Measurements from ENCODE around the gene ZNF654.

Gene ZNF654

DNA sequence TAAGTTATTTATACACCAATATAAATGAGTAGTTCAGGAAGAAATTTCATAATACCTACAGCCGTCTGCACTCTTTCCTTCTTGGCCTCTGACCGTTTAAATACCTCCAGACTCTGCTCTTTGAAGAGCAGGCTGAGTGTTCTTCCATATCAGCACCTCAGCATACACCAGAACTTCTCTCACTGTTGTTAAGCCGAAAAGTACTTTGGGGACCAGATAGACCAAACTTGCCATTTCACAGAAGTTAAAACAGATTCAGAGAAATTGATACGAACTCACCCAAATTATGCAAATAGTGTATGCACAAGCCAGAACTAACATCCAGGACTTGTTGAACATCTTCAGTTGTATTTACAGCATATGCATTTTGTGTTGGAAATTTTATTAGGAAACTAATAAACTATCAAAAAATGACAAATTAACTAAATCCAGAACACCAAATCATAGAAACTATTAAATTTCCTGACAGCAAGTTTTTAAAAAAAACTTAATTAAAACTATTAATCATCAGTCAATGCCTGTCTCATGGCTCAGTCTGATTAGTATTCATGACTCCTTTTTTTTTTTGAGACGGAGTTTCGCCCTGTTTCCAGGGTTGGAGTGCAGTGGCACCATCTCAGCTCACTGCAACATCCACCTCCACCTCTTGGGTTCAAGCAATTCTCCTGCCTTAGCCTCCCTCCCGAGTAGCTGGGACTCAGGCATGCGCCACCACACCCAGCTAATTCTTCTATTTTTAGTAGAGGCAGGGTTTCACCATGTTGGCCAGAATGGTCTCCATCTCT lies 24.4 kb upstream of the ZNF654 start:
- no peak overlapping the region for H3K9ac ChIP-seq (ENCODE audit: low read depth, low read length)
- no peaks in the 10 kb centered on the region for H3K27me3 ChIP-seq (ENCODE audit: insufficient read depth, low read length)
- H3K36me3 ChIP-seq (ENCODE audit: insufficient read depth, low read depth, low read length) = no peaks in the 10 kb centered on the region
- no peaks in the 10 kb centered on the region for H3K4me1 ChIP-seq (ENCODE audit: insufficient read depth, low read length)
- no peaks in the 10 kb centered on the region for H3K9me3 ChIP-seq (ENCODE audit: insufficient read depth, low read depth, low read length)
- H3K27ac ChIP-seq (ENCODE audit: low read length) = no peak overlapping the region
- H3K4me3 ChIP-seq (ENCODE audit: low read length) = no peak overlapping the region

DNA sequence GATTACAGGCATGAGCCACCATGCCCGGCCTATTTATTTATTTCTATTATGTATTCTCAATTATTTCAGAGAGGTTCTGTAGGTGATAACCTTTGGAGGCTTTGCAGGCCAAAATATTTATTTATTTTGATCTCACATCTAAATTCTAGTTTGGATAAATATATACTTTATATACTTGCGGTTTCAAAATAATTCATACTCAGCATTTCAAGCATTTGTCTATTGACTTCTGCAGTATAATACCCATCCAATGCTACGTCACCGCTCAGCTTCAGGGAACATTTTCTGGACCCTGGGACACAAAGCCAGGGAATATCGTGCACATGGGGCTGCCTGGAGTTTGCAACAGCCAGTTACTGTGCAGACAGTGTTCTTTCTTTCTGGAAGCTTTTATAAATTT lies 22.8 kb upstream of the ZNF654 start:
- H3K36me3 ChIP-seq (ENCODE audit: insufficient read depth, low read depth, low read length) = no peaks in the 10 kb centered on the region
- H3K9ac ChIP-seq (ENCODE audit: low read depth, low read length) = no peak overlapping the region
- H3K4me1 ChIP-seq (ENCODE audit: insufficient read depth, low read length) = no peaks in the 10 kb centered on the region
- no peaks in the 10 kb centered on the region for H3K9me3 ChIP-seq (ENCODE audit: insufficient read depth, low read depth, low read length)
- no peaks in the 10 kb centered on the region for H3K27me3 ChIP-seq (ENCODE audit: insufficient read depth, low read length)
- H3K27ac ChIP-seq (ENCODE audit: low read length) = no peak overlapping the region
- no peak overlapping the region for H3K4me3 ChIP-seq (ENCODE audit: low read length)

DNA sequence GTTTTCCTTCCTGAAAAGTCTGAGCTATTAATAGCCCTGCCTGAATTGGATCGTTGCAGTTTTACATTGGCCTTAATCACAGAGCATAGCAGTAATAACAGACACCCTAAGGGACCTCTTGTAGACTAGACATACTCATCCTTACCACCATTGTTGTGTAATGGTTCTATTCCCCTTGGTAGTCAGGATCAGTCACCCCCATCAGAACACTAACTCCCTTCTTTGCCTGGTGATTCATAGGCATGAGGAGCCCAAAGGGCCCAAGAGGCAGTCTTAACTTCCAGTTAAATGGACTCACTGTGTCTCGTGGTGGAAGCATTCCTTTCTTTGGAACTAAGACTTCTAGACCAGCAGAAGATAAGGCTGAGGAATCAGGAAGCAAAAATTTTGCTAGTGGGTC lies 20.5 kb upstream of the ZNF654 start:
- no peak overlapping the region for H3K27ac ChIP-seq (ENCODE audit: low read length)
- H3K4me1 ChIP-seq (ENCODE audit: insufficient read depth, low read length) = no peaks in the 10 kb centered on the region
- no peak overlapping the region for H3K4me3 ChIP-seq (ENCODE audit: low read length)
- H3K27me3 ChIP-seq (ENCODE audit: insufficient read depth, low read length) = no peaks in the 10 kb centered on the region
- no peaks in the 10 kb centered on the region for H3K9me3 ChIP-seq (ENCODE audit: insufficient read depth, low read depth, low read length)
- H3K9ac ChIP-seq (ENCODE audit: low read depth, low read length) = no peak overlapping the region
- H3K36me3 ChIP-seq (ENCODE audit: insufficient read depth, low read depth, low read length) = no peaks in the 10 kb centered on the region

DNA sequence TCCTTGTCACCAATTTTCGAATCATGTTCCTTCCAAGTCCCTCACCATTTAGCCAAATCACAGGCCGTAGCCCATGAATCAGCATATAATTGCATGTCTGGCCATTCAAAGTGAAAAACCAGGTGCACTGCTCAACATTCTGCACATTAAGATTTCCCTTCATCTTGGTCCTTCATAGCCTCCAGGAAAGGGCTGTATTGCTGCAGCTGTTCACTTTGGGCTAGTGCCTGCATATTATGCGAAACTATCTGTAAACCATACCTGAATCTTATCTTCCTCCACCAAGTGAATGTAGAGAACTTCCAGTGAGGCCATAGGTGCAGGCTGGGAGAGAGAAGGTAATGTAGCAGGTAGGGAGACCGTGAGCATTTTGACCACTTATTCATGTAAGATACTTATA lies 18.5 kb upstream of the ZNF654 start:
- Histone ChIP-seq H3K9me3 (ENCODE audit: insufficient read depth, low read depth, low read length) (no peaks in the 10 kb centered on the region), H3K4me1 (ENCODE audit: insufficient read depth, low read length) (no peaks in the 10 kb centered on the region), H3K9ac (ENCODE audit: low read depth, low read length) (no peak overlapping the region), H3K27me3 (ENCODE audit: insufficient read depth, low read length) (no peaks in the 10 kb centered on the region), H3K36me3 (ENCODE audit: insufficient read depth, low read depth, low read length) (no peaks in the 10 kb centered on the region), H3K4me3 (ENCODE audit: low read length) (no peak overlapping the region), H3K27ac (ENCODE audit: low read length) (no peak overlapping the region)

DNA sequence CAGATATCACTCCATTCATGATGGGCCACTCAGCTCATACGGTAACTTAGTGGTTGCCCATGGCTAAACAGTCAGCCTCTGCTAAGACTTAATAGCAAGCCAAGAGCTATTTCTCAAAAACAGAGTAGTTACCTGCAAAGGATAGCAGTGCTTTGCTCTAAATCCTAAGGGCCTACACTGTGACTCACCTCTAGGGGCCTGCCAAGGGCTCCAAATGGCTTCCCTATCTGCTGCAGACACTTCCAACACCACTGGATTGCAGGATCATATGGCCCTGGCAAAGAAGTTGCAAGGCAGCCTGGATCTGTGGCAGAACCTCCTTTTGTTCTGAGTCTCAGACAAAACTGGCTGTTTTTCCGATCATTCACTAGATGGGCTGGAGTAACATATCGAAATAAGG lies 18.1 kb upstream of the ZNF654 start:
- H3K9ac ChIP-seq (ENCODE audit: low read depth, low read length) = no peak overlapping the region
- no peak overlapping the region for H3K4me3 ChIP-seq (ENCODE audit: low read length)
- no peaks in the 10 kb centered on the region for H3K36me3 ChIP-seq (ENCODE audit: insufficient read depth, low read depth, low read length)
- no peaks in the 10 kb centered on the region for H3K9me3 ChIP-seq (ENCODE audit: insufficient read depth, low read depth, low read length)
- H3K27ac ChIP-seq (ENCODE audit: low read length) = no peak overlapping the region
- no peaks in the 10 kb centered on the region for H3K27me3 ChIP-seq (ENCODE audit: insufficient read depth, low read length)
- H3K4me1 ChIP-seq (ENCODE audit: insufficient read depth, low read length) = no peaks in the 10 kb centered on the region

DNA sequence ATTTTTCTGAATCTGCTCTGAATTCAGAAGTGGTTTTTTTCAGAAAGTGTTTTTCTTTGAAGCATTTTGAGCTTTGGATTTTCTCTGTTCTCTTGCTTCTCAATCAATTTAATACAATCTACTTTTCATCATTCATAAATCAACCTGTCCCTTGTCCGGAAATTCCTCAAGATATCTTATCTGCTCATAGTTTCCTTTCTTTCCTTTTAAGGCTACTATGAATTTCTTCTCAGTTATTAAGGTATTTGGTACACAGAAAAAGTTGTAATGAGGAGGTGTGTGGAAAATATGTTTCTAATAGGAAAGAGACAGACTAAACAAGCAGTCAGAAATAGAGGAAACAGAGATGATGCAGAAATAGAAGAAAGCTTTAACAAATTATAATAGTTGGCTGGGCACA lies 14.6 kb upstream of the ZNF654 start:
- H3K4me1 ChIP-seq (ENCODE audit: insufficient read depth, low read length) = no peaks in the 10 kb centered on the region

DNA sequence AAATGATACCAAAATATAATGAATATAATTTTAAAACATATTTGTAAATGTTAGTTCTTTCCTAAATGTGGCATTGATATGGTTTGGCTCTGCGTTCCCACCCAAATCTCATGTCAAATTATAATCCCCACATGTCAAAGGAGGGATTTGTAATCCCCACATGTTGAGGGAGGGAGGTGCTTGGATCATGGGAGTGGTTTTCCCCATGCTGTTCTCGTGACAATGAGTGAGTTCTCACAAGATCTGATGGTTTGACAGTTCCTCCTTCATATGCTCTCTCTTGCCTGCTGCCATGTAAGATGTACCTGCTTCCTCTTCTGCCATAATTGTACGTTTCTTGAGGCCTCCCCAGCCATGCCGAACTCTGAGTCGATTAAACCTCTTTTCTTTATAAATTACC lies 12.3 kb upstream of the ZNF654 start:
- Histone ChIP-seq H3K27ac (ENCODE audit: low read length) (no peak overlapping the region), H3K4me1 (ENCODE audit: insufficient read depth, low read length) (no peaks in the 10 kb centered on the region; the same call in 1 of the 2 replicates), H3K9me3 (ENCODE audit: insufficient read depth, low read depth, low read length) (no peaks in the 10 kb centered on the region), H3K9ac (ENCODE audit: low read depth, low read length) (no peak overlapping the region), H3K36me3 (ENCODE audit: insufficient read depth, low read depth, low read length) (no peaks in the 10 kb centered on the region), H3K4me3 (ENCODE audit: low read length) (no peak overlapping the region), H3K27me3 (ENCODE audit: insufficient read depth, low read length) (no peaks in the 10 kb centered on the region)

More for the DNA sequence above, 14.6 kb upstream of the ZNF654 start:
- Histone ChIP-seq H3K9me3 (ENCODE audit: insufficient read depth, low read depth, low read length) (no peaks in the 10 kb centered on the region), H3K27me3 (ENCODE audit: insufficient read depth, low read length) (no peaks in the 10 kb centered on the region), H3K4me3 (ENCODE audit: low read length) (no peak overlapping the region), H3K9ac (ENCODE audit: low read depth, low read length) (no peak overlapping the region), H3K27ac (ENCODE audit: low read length) (no peak overlapping the region), H3K36me3 (ENCODE audit: insufficient read depth, low read depth, low read length) (no peaks in the 10 kb centered on the region)

DNA sequence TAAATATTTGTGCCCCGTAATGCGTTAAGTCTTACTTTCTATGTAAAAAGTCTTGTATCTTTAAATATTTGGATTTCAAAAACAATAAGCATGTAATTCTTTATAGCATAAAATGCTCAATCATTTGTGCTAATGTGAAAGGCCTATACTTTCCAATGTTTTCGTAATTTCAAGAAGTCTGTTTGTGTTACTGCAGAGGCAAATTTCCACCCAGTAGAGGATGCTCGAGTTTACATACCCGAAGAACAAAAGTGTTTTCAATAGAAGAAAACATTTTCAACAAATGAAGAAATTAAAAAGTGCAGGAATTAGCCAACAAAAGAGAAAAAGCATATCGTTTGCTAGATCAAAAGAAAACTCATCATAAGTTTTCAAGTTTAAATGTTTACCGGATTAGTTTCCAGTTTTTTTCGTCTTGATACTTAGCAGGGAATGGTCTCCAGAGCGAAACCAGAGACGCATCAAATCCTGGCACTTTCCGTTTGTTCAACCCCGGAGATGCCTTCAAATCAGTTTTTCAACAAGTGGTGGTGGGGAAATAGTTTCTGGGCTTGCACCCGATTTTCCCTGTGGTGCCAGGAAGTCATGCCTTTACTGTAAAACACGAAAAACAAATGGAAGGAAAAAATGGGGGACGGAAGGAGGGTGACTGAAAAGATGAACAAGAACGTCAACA lies 1.3 kb upstream of the ZNF654 start:
- Histone ChIP-seq H3K36me3 (ENCODE audit: insufficient read depth, low read depth, low read length) (peaks cover 33% of the 10 kb centered on the region), H3K27me3 (ENCODE audit: insufficient read depth, low read length) (no peaks in the 10 kb centered on the region), H3K9me3 (ENCODE audit: insufficient read depth, low read depth, low read length) (no peaks in the 10 kb centered on the region), H3K4me3 (ENCODE audit: low read length) (peak overlapping the region; percentile 95), H3K9ac (ENCODE audit: low read depth, low read length) (peak overlapping the region; percentile 88), H3K27ac (ENCODE audit: low read length) (peak overlapping the region; percentile 39), H3K4me1 (ENCODE audit: insufficient read depth, low read length) (peaks cover 10% of the 10 kb centered on the region; the same call in 1 of the 2 replicates)

DNA sequence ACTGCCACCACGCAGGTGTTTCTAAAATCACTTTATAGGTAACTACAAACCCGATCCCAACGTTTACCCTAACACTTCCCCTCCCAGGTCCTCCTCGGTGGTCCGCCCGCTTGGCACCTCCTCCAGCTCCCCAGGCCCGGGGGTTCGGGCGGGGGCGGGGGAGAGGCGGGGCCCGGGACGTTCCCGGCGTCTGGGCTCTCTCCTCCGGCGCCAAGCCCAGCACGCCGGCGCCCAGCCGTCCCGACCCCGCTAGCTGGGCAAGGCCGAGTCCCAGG lies 812 bp upstream of the ZNF654 start:
- H3K27me3 ChIP-seq (ENCODE audit: insufficient read depth, low read length) = no peaks in the 10 kb centered on the region
- peaks cover 33% of the 10 kb centered on the region for H3K36me3 ChIP-seq (ENCODE audit: insufficient read depth, low read depth, low read length)
- peaks cover 10% of the 10 kb centered on the region; the same call in 1 of the 2 replicates for H3K4me1 ChIP-seq (ENCODE audit: insufficient read depth, low read length)
- peak overlapping the region; percentile 39 for H3K27ac ChIP-seq (ENCODE audit: low read length)
- H3K9ac ChIP-seq (ENCODE audit: low read depth, low read length) = peak overlapping the region; percentile 88
- H3K4me3 ChIP-seq (ENCODE audit: low read length) = peak overlapping the region; percentile 95
- H3K9me3 ChIP-seq (ENCODE audit: insufficient read depth, low read depth, low read length) = no peaks in the 10 kb centered on the region

DNA sequence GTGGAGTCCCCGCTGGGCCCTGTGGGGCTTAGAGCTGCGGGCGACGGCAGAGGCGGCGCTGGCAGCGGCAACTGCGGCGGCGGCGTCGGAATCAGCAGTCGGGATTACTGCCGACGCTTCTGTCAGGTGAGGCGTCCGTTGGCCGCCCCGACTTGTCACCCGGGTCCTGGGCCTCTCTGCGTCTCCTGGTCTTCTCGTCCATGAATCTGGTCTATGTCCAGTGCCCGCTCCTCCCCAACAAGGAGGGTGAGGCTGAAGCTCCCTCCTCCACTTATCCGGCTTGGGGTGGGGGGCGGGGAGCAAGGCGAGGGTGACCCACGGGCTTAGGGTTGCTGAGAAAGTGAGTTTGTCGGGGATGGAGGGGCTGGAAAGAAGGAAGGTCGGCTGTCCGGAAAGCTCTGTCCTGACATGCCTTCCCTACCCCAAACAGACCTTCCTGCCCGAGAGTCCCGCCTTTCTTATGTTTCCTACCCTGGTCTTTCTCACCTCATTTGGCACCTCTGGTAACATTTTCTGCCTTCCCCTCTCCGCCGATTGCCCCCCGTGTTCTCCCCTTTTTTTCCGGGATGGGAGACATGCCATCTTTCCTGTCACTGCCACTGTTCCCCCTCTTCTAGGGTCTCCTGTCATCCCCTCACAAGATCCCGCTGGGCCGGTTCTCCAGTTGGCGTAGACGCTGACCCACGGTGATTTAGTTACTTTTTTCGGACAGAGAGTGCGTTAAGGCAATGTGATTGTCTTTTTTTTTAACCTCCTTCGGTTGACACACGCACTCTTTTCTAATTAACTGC lies 520 bp downstream of the ZNF654 start:
- peaks cover 28% of the 10 kb centered on the region for H3K36me3 ChIP-seq (ENCODE audit: insufficient read depth, low read depth, low read length)
- H3K4me1 ChIP-seq (ENCODE audit: insufficient read depth, low read length) = peaks cover 10% of the 10 kb centered on the region; the same call in 1 of the 2 replicates
- no peak overlapping the region for H3K27ac ChIP-seq (ENCODE audit: low read length)
- no peaks in the 10 kb centered on the region for H3K27me3 ChIP-seq (ENCODE audit: insufficient read depth, low read length)
- H3K4me3 ChIP-seq (ENCODE audit: low read length) = peak overlapping the region; percentile 95
- no peaks in the 10 kb centered on the region for H3K9me3 ChIP-seq (ENCODE audit: insufficient read depth, low read depth, low read length)
- H3K9ac ChIP-seq (ENCODE audit: low read depth, low read length) = peak overlapping the region; percentile 74; the same call in 1 of the 2 replicates

DNA sequence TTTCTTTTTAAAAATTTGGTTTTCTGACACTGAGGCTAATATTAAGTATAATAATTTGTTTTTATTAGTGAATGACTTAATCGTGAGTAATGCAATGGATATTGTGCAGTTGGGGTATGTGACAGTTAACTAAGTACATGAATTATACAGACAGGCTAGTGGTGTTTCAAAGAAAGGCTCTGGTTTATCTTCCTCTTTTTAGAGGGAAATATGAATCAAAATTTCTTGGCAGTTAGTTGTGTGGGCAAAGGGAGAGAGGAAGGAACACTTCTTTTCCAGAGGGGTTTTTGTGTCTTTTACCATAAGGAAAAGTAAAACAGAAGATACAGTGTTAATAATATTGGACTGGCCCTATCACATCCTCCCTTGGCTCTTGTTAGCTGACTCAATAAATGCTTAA lies 2.7 kb downstream of the ZNF654 start:
- Histone ChIP-seq H3K36me3 (ENCODE audit: insufficient read depth, low read depth, low read length) (peaks cover 7% of the 10 kb centered on the region), H3K4me1 (ENCODE audit: insufficient read depth, low read length) (peaks cover 10% of the 10 kb centered on the region; the same call in 1 of the 2 replicates), H3K27ac (ENCODE audit: low read length) (no peak overlapping the region), H3K4me3 (ENCODE audit: low read length) (no peak overlapping the region), H3K9ac (ENCODE audit: low read depth, low read length) (no peak overlapping the region), H3K9me3 (ENCODE audit: insufficient read depth, low read depth, low read length) (no peaks in the 10 kb centered on the region), H3K27me3 (ENCODE audit: insufficient read depth, low read length) (no peaks in the 10 kb centered on the region)

Measured in iPS-20b (cell line).